WTC11 (cell line): ENCODE data around the gene SERPIND1.
"Not testable (repeated sequence)": the region's sequence is repeated elsewhere in the genome, so short reads cannot be mapped to it uniquely, and the experiment has no call there.

Source experiments
- ATF1 ChIP-seq: sonication (generic); formaldehyde crosslinking; IDR thresholded peaks from 2 replicates; pipeline ENCODE4 v1.8.1; 2023; ENCODE audit warnings: mild to moderate bottlenecking, moderate library complexity, missing genetic modification reagents
- CREM ChIP-seq: sonication (generic); formaldehyde crosslinking; IDR thresholded peaks from 2 replicates; pipeline ENCODE4 v1.8.1; 2022; ENCODE audit warnings: mild to moderate bottlenecking, missing genetic modification reagents, moderate library complexity
- JUN ChIP-seq: sonication (generic); formaldehyde crosslinking; IDR thresholded peaks from 2 replicates; pipeline ENCODE4 v1.8.0; 2023; ENCODE audit warnings: mild to moderate bottlenecking, missing genetic modification reagents
- NR1H2 ChIP-seq: sonication (generic); formaldehyde crosslinking; IDR thresholded peaks from 2 replicates; pipeline ENCODE4 v1.9.0; 2021; ENCODE audit warnings: mild to moderate bottlenecking, moderate library complexity, missing genetic modification reagents
- SP1 ChIP-seq: sonication (generic); formaldehyde crosslinking; conservative IDR thresholded peaks from 2 replicates; pipeline ENCODE4 v1.8.1; 2022; ENCODE audit warnings: missing genetic modification reagents
- TCF7 ChIP-seq: sonication (generic); formaldehyde crosslinking; IDR thresholded peaks from 2 replicates; pipeline ENCODE4 v1.8.0; 2022; ENCODE audit warnings: mild to moderate bottlenecking, low read depth, missing genetic modification reagents, moderate library complexity
- TP53 ChIP-seq: sonication (generic); formaldehyde crosslinking; IDR thresholded peaks from 2 replicates; pipeline ENCODE4 v1.8.1; 2023; ENCODE audit warnings: mild to moderate bottlenecking, missing genetic modification reagents
- ZNF121 ChIP-seq: sonication (generic); formaldehyde crosslinking; IDR thresholded peaks from 2 replicates; pipeline ENCODE4 v1.8.0; 2023; ENCODE audit warnings: missing genetic modification reagents
- TF ChIP-seq, protein P1 (sequence below): fragments of 200-600 bp; IDR thresholded peaks from 2 replicates; pipeline ENCODE4 v1.8.0; 2022; ENCODE audit warnings: antibody characterized with exemption
- TF ChIP-seq, protein P2 (sequence below): sonication (generic); formaldehyde crosslinking; IDR thresholded peaks from 2 replicates; pipeline ENCODE4 v1.8.0; 2022; ENCODE audit warnings: mild to moderate bottlenecking, missing genetic modification reagents
- TF ChIP-seq, protein P3 (sequence below): fragments of 250-450 bp; sonication (Bioruptor Pico); IDR thresholded peaks from 2 replicates; pipeline ENCODE4 v1.8.0; 2021; ENCODE audit warnings: mild to moderate bottlenecking
- TF ChIP-seq, protein P4 (sequence below): fragments of 250-450 bp; sonication (Bioruptor Pico); IDR thresholded peaks from 2 replicates; pipeline ENCODE4 v2.1.2; 2022; ENCODE audit warnings: mild to moderate bottlenecking, moderate library complexity
- TF ChIP-seq, protein P5 (sequence below): fragments of 250-450 bp; sonication (Bioruptor Pico); IDR thresholded peaks from 2 replicates; pipeline ENCODE4 v1.9.0; 2021; ENCODE audit warnings: mild to moderate bottlenecking

DNA sequence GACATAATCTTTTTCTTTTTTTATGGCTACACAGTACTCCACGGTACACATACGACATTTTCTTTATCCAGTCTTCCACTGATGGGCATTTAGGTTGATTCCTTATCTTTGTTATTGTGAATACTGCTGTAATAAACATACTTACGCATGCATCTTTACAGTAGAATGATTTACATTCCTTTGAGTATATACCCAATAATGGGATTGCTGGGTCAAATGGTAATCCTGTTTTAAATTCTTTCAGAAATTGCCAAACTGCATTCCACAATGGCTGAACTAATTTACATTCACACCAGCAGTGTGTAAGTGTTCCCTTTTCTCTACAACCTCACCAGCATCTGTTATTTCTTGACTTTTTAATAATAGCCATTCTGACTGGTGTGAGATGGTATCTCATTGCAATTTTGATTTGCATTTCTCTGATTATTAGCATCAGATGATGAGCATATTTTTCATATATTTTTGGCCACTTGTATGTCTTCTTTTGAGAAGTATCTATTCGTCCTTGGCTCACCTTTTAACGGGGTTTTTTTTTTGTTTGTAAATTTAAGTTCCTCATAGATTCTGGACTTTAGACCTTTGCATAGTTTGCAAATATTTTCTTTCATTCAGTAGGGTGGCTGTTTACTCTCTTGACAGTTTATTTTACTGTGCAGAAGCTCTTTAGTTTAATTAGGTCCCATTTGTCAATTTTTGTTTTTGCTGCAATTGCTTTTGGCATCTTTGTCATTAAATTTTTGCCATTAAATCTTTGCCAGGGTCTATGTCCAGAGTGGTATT is 52.6 kb downstream of the SERPIND1 start:
- TF ChIP-seq, protein P1, sequence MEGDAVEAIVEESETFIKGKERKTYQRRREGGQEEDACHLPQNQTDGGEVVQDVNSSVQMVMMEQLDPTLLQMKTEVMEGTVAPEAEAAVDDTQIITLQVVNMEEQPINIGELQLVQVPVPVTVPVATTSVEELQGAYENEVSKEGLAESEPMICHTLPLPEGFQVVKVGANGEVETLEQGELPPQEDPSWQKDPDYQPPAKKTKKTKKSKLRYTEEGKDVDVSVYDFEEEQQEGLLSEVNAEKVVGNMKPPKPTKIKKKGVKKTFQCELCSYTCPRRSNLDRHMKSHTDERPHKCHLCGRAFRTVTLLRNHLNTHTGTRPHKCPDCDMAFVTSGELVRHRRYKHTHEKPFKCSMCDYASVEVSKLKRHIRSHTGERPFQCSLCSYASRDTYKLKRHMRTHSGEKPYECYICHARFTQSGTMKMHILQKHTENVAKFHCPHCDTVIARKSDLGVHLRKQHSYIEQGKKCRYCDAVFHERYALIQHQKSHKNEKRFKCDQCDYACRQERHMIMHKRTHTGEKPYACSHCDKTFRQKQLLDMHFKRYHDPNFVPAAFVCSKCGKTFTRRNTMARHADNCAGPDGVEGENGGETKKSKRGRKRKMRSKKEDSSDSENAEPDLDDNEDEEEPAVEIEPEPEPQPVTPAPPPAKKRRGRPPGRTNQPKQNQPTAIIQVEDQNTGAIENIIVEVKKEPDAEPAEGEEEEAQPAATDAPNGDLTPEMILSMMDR, result not testable (repeated sequence)
- TF ChIP-seq ATF1 (CRISPR knock-in tag); SP1 (CRISPR knock-in tag); NR1H2; TCF7 (CRISPR knock-in tag); ZNF121 (CRISPR knock-in tag); TP53 (CRISPR knock-in tag); CREM (CRISPR knock-in tag); JUN (CRISPR knock-in tag): not testable (repeated sequence)
- TF ChIP-seq, protein P2, sequence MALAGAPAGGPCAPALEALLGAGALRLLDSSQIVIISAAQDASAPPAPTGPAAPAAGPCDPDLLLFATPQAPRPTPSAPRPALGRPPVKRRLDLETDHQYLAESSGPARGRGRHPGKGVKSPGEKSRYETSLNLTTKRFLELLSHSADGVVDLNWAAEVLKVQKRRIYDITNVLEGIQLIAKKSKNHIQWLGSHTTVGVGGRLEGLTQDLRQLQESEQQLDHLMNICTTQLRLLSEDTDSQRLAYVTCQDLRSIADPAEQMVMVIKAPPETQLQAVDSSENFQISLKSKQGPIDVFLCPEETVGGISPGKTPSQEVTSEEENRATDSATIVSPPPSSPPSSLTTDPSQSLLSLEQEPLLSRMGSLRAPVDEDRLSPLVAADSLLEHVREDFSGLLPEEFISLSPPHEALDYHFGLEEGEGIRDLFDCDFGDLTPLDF (CRISPR knock-in tag), result not testable (repeated sequence)
- TF ChIP-seq, protein P3, sequence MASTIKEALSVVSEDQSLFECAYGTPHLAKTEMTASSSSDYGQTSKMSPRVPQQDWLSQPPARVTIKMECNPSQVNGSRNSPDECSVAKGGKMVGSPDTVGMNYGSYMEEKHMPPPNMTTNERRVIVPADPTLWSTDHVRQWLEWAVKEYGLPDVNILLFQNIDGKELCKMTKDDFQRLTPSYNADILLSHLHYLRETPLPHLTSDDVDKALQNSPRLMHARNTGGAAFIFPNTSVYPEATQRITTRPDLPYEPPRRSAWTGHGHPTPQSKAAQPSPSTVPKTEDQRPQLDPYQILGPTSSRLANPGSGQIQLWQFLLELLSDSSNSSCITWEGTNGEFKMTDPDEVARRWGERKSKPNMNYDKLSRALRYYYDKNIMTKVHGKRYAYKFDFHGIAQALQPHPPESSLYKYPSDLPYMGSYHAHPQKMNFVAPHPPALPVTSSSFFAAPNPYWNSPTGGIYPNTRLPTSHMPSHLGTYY (CRISPR knock-in tag), result not testable (repeated sequence)
- TF ChIP-seq, protein P4, sequence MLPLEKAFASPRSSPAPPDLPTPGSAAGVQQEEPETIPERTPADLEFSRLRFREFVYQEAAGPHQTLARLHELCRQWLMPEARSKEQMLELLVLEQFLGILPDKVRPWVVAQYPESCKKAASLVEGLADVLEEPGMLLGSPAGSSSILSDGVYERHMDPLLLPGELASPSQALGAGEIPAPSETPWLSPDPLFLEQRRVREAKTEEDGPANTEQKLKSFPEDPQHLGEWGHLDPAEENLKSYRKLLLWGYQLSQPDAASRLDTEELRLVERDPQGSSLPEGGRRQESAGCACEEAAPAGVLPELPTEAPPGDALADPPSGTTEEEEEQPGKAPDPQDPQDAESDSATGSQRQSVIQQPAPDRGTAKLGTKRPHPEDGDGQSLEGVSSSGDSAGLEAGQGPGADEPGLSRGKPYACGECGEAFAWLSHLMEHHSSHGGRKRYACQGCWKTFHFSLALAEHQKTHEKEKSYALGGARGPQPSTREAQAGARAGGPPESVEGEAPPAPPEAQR (CRISPR knock-in tag), result not testable (repeated sequence)
- TF ChIP-seq, protein P5, sequence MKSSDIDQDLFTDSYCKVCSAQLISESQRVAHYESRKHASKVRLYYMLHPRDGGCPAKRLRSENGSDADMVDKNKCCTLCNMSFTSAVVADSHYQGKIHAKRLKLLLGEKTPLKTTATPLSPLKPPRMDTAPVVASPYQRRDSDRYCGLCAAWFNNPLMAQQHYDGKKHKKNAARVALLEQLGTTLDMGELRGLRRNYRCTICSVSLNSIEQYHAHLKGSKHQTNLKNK, result not testable (repeated sequence)
